ENCODE measurements around the gene PGAP6. TPM values are rescaled to one million over a fixed set of nuclear protein-coding genes. Genes with fewer than 3 reads are reported as not detected.

PGAP6 gene
- total RNA-seq, 2 experiments from 2014 or later = 59.7 to 63.7 TPM

- H3K4me3 Mint-ChIP-seq = peak overlapping the region; percentile 94
- H3K4me1 ChIP-seq (ENCODE audit: insufficient read depth, low read length) = peaks cover 53% of the 10 kb centered on the region
- H3K4me1 Mint-ChIP-seq (ENCODE audit: low read depth) = peaks cover 26% of the 10 kb centered on the region
- H3K27ac Mint-ChIP-seq = peak overlapping the region; percentile 98
- no peaks in the 10 kb centered on the region for H3K27me3 ChIP-seq (ENCODE audit: control insufficient read depth in 1 of 2, insufficient read depth in 2 of 2, low read length in 2 of 2)
- H3K4me3 ChIP-seq (ENCODE audit: low read length) = peak overlapping the region; percentile 73
- peak overlapping the region in 1 of 2 donors; percentile 64 for H3K27ac ChIP-seq (ENCODE audit: low read depth in 1 of 2, low read length in 2 of 2)
- peaks cover 22% of the 10 kb centered on the region for H3K36me3 Mint-ChIP-seq (ENCODE audit: low read depth)
- intact Hi-C loops (cut with DNase I, micrococcal nuclease) = loop anchor here in 1 of 2 experiments (1.0 to 5.0 kb wide), 2 partner anchors 10 to 147 kb away; partner anchors contain the start of genes CAPN15 and MRPL28
- CTCF ChIA-PET = no interaction called here
- peaks cover 20% of the 10 kb centered on the region for H3K36me3 ChIP-seq (ENCODE audit: insufficient read depth, low read length)
- DNase-seq = no peak
- ATAC-seq (ENCODE audit: poor library complexity) = no peak
- H3K27me3 Mint-ChIP-seq = no peaks in the 10 kb centered on the region
- TF ChIP-seq, protein P1, sequence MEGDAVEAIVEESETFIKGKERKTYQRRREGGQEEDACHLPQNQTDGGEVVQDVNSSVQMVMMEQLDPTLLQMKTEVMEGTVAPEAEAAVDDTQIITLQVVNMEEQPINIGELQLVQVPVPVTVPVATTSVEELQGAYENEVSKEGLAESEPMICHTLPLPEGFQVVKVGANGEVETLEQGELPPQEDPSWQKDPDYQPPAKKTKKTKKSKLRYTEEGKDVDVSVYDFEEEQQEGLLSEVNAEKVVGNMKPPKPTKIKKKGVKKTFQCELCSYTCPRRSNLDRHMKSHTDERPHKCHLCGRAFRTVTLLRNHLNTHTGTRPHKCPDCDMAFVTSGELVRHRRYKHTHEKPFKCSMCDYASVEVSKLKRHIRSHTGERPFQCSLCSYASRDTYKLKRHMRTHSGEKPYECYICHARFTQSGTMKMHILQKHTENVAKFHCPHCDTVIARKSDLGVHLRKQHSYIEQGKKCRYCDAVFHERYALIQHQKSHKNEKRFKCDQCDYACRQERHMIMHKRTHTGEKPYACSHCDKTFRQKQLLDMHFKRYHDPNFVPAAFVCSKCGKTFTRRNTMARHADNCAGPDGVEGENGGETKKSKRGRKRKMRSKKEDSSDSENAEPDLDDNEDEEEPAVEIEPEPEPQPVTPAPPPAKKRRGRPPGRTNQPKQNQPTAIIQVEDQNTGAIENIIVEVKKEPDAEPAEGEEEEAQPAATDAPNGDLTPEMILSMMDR (IDR thresholded peaks at IDR 0.05) = no peak
- POLR2A ChIA-PET = interaction anchor here (1.0 to 5.9 kb wide), 7 partner anchors 10 to 274 kb away, joined by 3 to 60 read pairs (median 11); partner anchors contain the start of genes AXIN1, DECR2, MRPL28 and RAB11FIP3
- no peaks in the 10 kb centered on the region for H3K9me3 ChIP-seq (ENCODE audit: control insufficient read depth in 1 of 2, insufficient read depth in 1 of 2, low read length in 2 of 2)
- H3K9me3 Mint-ChIP-seq = no peaks in the 10 kb centered on the region
These were observed 1.1 kb downstream of the PGAP6 start for GRCh38 chr16:380762-381011.

DNA sequence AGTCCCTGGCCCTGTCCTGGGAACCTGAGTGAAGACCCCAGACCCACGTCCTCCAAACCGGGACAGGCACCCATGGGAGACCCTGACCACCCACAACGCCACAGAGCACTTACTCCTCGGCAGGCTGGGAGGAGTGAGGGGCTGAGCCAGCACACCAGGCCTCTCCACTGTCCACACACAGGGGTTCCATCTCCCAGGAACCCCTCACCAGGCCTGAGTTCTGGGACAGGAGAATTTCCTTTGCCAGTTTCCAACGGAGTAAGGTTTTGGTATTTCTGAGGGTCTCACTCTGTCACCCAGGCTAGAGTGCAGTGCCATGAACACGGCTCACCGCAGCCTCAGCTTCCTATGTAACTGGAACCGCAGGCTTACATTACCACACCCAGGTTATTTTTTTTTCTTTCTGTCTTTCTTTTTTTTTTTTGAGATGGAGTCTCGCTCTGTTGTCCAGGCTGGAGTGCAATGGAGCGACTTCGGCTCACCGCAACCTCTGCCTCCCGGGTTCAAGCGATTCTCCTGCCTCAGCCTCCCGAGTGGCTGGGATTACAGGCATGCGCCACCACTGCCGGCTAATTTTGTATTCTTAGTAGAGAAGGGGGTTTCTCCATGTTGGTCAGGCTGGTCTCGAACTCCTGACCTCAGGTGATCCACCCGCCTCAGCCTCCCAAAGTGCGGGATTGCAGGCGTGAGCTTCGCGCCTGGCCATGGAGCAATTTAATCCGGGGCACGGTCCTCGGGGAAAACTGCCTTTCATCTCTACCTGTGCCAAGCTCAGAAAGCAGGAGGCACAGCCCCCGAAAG lies 1.6 kb downstream of the PGAP6 start:
- Histone ChIP-seq H3K27ac (ENCODE audit: low read depth in 1 of 2, low read length in 2 of 2) (peak overlapping the region in 1 of 2 donors; percentile 71), H3K36me3 (ENCODE audit: insufficient read depth, low read length) (peaks cover 21% of the 10 kb centered on the region), H3K4me1 (ENCODE audit: insufficient read depth, low read length) (peaks cover 53% of the 10 kb centered on the region), H3K4me3 (ENCODE audit: low read length) (peak overlapping the region; percentile 73), H3K9me3 (ENCODE audit: control insufficient read depth in 1 of 2, insufficient read depth in 1 of 2, low read length in 2 of 2) (no peaks in the 10 kb centered on the region), H3K27me3 (ENCODE audit: control insufficient read depth in 1 of 2, insufficient read depth in 2 of 2, low read length in 2 of 2) (no peaks in the 10 kb centered on the region)
- ChIA-PET CTCF (no interaction called here), POLR2A (interaction anchor here (0.8 to 5.9 kb wide), 9 partner anchors 9 to 273 kb away, joined by 3 to 60 read pairs (median 7); partner anchors contain the start of genes AXIN1, DECR2, MRPL28 and RAB11FIP3)
- H3K27ac Mint-ChIP-seq = peak overlapping the region; percentile 98
- H3K36me3 Mint-ChIP-seq (ENCODE audit: low read depth) = peaks cover 22% of the 10 kb centered on the region
- peaks cover 26% of the 10 kb centered on the region for H3K4me1 Mint-ChIP-seq (ENCODE audit: low read depth)
- no peaks in the 10 kb centered on the region for H3K27me3 Mint-ChIP-seq
- H3K4me3 Mint-ChIP-seq = peak overlapping the region; percentile 94
- TF ChIP-seq, protein P1 (IDR thresholded peaks at IDR 0.05) = no peak
- intact Hi-C loops (cut with DNase I, micrococcal nuclease) = loop anchor here in 1 of 2 experiments (5.0 kb wide), 1 partner anchor 147 kb away; the partner anchor contains the start of gene CAPN15
- ATAC-seq (ENCODE audit: poor library complexity) (peak; percentile 40), DNase-seq (peak in 8 of 14 experiments; percentile 23 to 72 (median 49))
- no peaks in the 10 kb centered on the region for H3K9me3 Mint-ChIP-seq

- Mint-ChIP-seq H3K4me3 (peak overlapping the region; percentile 94), H3K9me3 (no peaks in the 10 kb centered on the region), H3K27ac (peak overlapping the region; percentile 98), H3K4me1 (ENCODE audit: low read depth) (peaks cover 26% of the 10 kb centered on the region), H3K27me3 (no peaks in the 10 kb centered on the region), H3K36me3 (ENCODE audit: low read depth) (peaks cover 22% of the 10 kb centered on the region)
- POLR2A ChIA-PET = interaction anchor here (0.5 to 5.9 kb wide), 9 partner anchors 8 to 198 kb away, joined by 3 to 60 read pairs (median 5); partner anchors contain the start of genes AXIN1, DECR2 and MRPL28
- Histone ChIP-seq H3K36me3 (ENCODE audit: insufficient read depth, low read length) (peaks cover 29% of the 10 kb centered on the region), H3K4me1 (ENCODE audit: insufficient read depth, low read length) (peaks cover 53% of the 10 kb centered on the region), H3K27me3 (ENCODE audit: control insufficient read depth in 1 of 2, insufficient read depth in 2 of 2, low read length in 2 of 2) (no peaks in the 10 kb centered on the region), H3K27ac (ENCODE audit: low read depth in 1 of 2, low read length in 2 of 2) (peak overlapping the region; percentile 40 to 71), H3K9me3 (ENCODE audit: control insufficient read depth in 1 of 2, insufficient read depth in 1 of 2, low read length in 2 of 2) (no peaks in the 10 kb centered on the region), H3K4me3 (ENCODE audit: low read length) (peak overlapping the region; percentile 73)
- CTCF ChIA-PET = no interaction called here
- TF ChIP-seq, protein P1 (IDR thresholded peaks at IDR 0.05) = no peak
- DNase-seq (no peak), ATAC-seq (ENCODE audit: poor library complexity) (no peak)
- intact Hi-C loops (cut with DNase I, micrococcal nuclease) = no loop called here
These were observed 2.4 kb downstream of the PGAP6 start for GRCh38 chr16:379183-379960.

Measured in CD4-positive, alpha-beta T cell (primary cell).